H9 (cell line): Measurements from ENCODE around the gene NRXN3. TPM values are rescaled to one million over a fixed set of nuclear protein-coding genes. Genes with fewer than 3 reads are reported as not detected.

Source experiments
- DNase-seq: peaks from one replicate; pipeline ENCODE4 v3.0.0-alpha.2; 2017
- H2AFZ ChIP-seq: one replicate; pipeline ENCODE4 v1.6.1; 2013; ENCODE audit warnings: mild to moderate bottlenecking, low read length, control low read depth, moderate library complexity
- H2AK5ac ChIP-seq: 2 replicates; pipeline ENCODE4 v1.6.1; 2013; ENCODE audit warnings: low read length, control low read depth, mixed read lengths; ENCODE audit not compliant: insufficient read length
- H2BK120ac ChIP-seq: one replicate; pipeline ENCODE4 v1.6.1; 2013; ENCODE audit warnings: low read depth, mild to moderate bottlenecking, low read length, control low read depth, inconsistent platforms; ENCODE audit not compliant: poor library complexity, severe bottlenecking
- H2BK12ac ChIP-seq: 2 replicates; pipeline ENCODE4 v1.6.1; 2013; ENCODE audit warnings: low read length, control low read depth, mixed read lengths, low read depth; ENCODE audit not compliant: insufficient read length
- H2BK15ac ChIP-seq: 2 replicates; pipeline ENCODE4 v1.6.1; 2013; ENCODE audit warnings: low read depth, low read length, control low read depth
- H2BK20ac ChIP-seq: one replicate; pipeline ENCODE4 v1.6.1; 2013; ENCODE audit warnings: low read depth, mild to moderate bottlenecking, low read length, control low read depth, inconsistent platforms; ENCODE audit not compliant: poor library complexity, severe bottlenecking
- H2BK5ac ChIP-seq: 2 replicates; pipeline ENCODE4 v1.6.1; 2013; ENCODE audit warnings: low read length, control low read depth, mixed read lengths; ENCODE audit not compliant: insufficient read length
- H3K14ac ChIP-seq: 2 replicates; pipeline ENCODE4 v1.6.1; 2013; ENCODE audit warnings: low read length, control low read depth; ENCODE audit not compliant: insufficient read depth
- H3K18ac ChIP-seq: 2 replicates; pipeline ENCODE4 v1.6.1; 2013; ENCODE audit warnings: low read depth, mild to moderate bottlenecking, mixed read lengths, low read length, control low read depth; ENCODE audit not compliant: insufficient read length
- H3K23ac ChIP-seq: 2 replicates; pipeline ENCODE4 v1.6.1; 2013; ENCODE audit warnings: low read length, control low read depth, mixed read lengths, low read depth; ENCODE audit not compliant: insufficient read length
- H3K23me2 ChIP-seq: 2 replicates; pipeline ENCODE4 v1.6.1; 2013; ENCODE audit warnings: low read depth, mild to moderate bottlenecking, mixed read lengths, low read length, control low read depth; ENCODE audit not compliant: insufficient read length, poor library complexity, severe bottlenecking
- H3K27ac ChIP-seq: 2 replicates; pipeline ENCODE4 v1.5.1; 2013; ENCODE audit warnings: low read length, control low read depth, mixed read lengths, low read depth; ENCODE audit not compliant: insufficient read length
- H3K27me3 ChIP-seq: 2 replicates; pipeline ENCODE4 v1.6.1; 2013; ENCODE audit warnings: low read length, control low read depth, inconsistent platforms; ENCODE audit not compliant: insufficient read depth
- H3K4ac ChIP-seq: 2 replicates; pipeline ENCODE4 v1.6.1; 2013; ENCODE audit warnings: low read depth, mild to moderate bottlenecking, control low read depth, inconsistent platforms, low read length, moderate library complexity
- H3K4me1 ChIP-seq: 2 replicates; pipeline ENCODE4 v1.6.1; 2013; ENCODE audit warnings: low read length, control low read depth, inconsistent platforms; ENCODE audit not compliant: insufficient read depth
- H3K4me2 ChIP-seq: 2 replicates; pipeline ENCODE4 v1.6.1; 2013; ENCODE audit warnings: low read length, control low read depth, mixed read lengths; ENCODE audit not compliant: insufficient read length, insufficient read depth
- H3K56ac ChIP-seq: 2 replicates; pipeline ENCODE4 v1.6.1; 2013; ENCODE audit warnings: low read depth, mild to moderate bottlenecking, mixed read lengths, low read length, control low read depth; ENCODE audit not compliant: insufficient read length
- H3K79me1 ChIP-seq: 2 replicates; pipeline ENCODE4 v1.6.1; 2013; ENCODE audit warnings: low read depth, mild to moderate bottlenecking, moderate library complexity, low read length, control low read depth, inconsistent platforms; ENCODE audit not compliant: insufficient read depth, poor library complexity, severe bottlenecking
- H3K79me2 ChIP-seq: 2 replicates; pipeline ENCODE4 v1.6.1; 2013; ENCODE audit warnings: low read length, control low read depth, inconsistent platforms; ENCODE audit not compliant: insufficient read depth
- H3K9ac ChIP-seq: 2 replicates; pipeline ENCODE4 v1.6.1; 2013; ENCODE audit warnings: low read length, control low read depth, mixed read lengths; ENCODE audit not compliant: insufficient read length; ENCODE audit errors: extremely low read depth
- H3K9me3 ChIP-seq: one replicate; pipeline ENCODE4 v1.6.1; 2013; ENCODE audit warnings: low read depth, low read length, inconsistent platforms; ENCODE audit not compliant: control insufficient read depth
- H3T11ph ChIP-seq: one replicate; pipeline ENCODE4 v1.6.1; 2013; ENCODE audit warnings: mild to moderate bottlenecking, low read length, control low read depth, inconsistent platforms
- H4K20me1 ChIP-seq: one replicate; pipeline ENCODE4 v1.6.1; 2013; ENCODE audit not compliant: control insufficient read depth, insufficient read length, insufficient read depth
- H4K5ac ChIP-seq: 2 replicates; pipeline ENCODE4 v1.6.1; 2013; ENCODE audit warnings: low read depth, mild to moderate bottlenecking, mixed read lengths, low read length, control low read depth; ENCODE audit not compliant: insufficient read length
- H4K8ac ChIP-seq: replicated peaks from 2 replicates; pipeline ENCODE4 v1.6.1; 2013; ENCODE audit warnings: low read length, control low read depth, mixed read lengths, low read depth; ENCODE audit not compliant: insufficient read length
- H4K91ac ChIP-seq: 2 replicates; pipeline ENCODE4 v1.6.1; 2013; ENCODE audit warnings: low read depth, mild to moderate bottlenecking, moderate library complexity, mixed read lengths, low read length, control low read depth; ENCODE audit not compliant: insufficient read length
- H3K27ac Mint-ChIP-seq, 3 experiments: 2 replicates in 2 of 3; 3 replicates in 1 of 3; pipeline ENCODE4 v1.8.0; 2020 to 2021; ENCODE audit warnings: mixed read lengths in 3 of 3, mild to moderate bottlenecking in 1 of 3, moderate library complexity in 1 of 3
- H3K27me3 Mint-ChIP-seq: 2 replicates; pipeline ENCODE4 v1.8.0; 2021; ENCODE audit warnings: low read depth, mild to moderate bottlenecking, moderate library complexity, mixed read lengths
- H3K36me3 Mint-ChIP-seq, 3 experiments: 2 replicates in 2 of 3; 3 replicates in 1 of 3; pipeline ENCODE4 v1.8.0; 2020 to 2021; ENCODE audit warnings: low read depth in 3 of 3, mixed read lengths in 3 of 3; ENCODE audit not compliant: insufficient read depth in 1 of 3
- H3K4me1 Mint-ChIP-seq, 2 experiments: 2 replicates each; pipeline ENCODE4 v1.8.0; 2020; ENCODE audit warnings: mixed read lengths in 2 of 2
- H3K4me3 Mint-ChIP-seq, 2 experiments: 2 replicates in 1 of 2; 3 replicates in 1 of 2; pipeline ENCODE4 v1.8.0; 2020 to 2021; ENCODE audit warnings: mild to moderate bottlenecking in 2 of 2, mixed read lengths in 2 of 2, moderate library complexity in 1 of 2
- H3K9me3 Mint-ChIP-seq, 2 experiments: 2 replicates in 1 of 2; 3 replicates in 1 of 2; pipeline ENCODE4 v1.8.0; 2020; ENCODE audit warnings: mild to moderate bottlenecking in 2 of 2, mixed read lengths in 2 of 2, moderate library complexity in 1 of 2
- CTCF ChIP-seq: fragments of 200-600 bp; sonication (generic); conservative IDR thresholded peaks from 3 replicates; pipeline ENCODE4 v1.8.0; 2021; ENCODE audit warnings: antibody characterized with exemption, mild to moderate bottlenecking
- WGBS: extraction: QIAGEN DNeasy Blood & Tissue Kit; methylation state at CpG from one replicate; pipeline ENCODE4 v1.1.7; 2013; ENCODE audit warnings: missing lambda C conversion rate, low lambda C conversion rate, mixed read lengths; ENCODE audit not compliant: insufficient read length; ENCODE audit errors: extremely low coverage; 5-methylcytosine and 5-hydroxymethylcytosine counted together
- total RNA-seq: library from RNA; stranded (reverse); gene quantifications from 2 replicates; pipeline ENCODE4 v1.2.1, GENCODE V29; 2021

Gene NRXN3
- total RNA-seq, 1 experiment from 2014 or later: 1.8 TPM

DNA sequence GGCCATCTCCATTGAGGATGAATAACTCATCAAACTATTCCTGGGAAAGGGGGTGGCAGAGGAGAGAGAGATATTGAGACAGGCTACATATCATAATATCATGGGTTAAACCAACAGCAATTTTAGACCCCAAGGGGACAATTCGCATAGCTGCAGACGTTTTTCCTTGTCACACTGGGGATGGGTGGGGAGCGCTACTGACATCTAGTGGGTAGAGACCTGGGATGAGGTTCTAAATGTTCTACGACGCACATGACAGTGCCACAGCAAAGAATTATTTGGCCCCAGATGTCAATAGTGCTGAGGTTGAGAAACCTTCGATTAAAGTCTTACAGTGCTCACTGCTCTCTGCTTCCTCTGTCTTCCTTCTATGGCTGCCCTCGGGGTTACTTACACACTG, 425.6 kb downstream of the NRXN3 start:
- no peak overlapping the region for H3K4me3 Mint-ChIP-seq
- H2BK15ac ChIP-seq: no peak overlapping the region
- H3K18ac ChIP-seq: no peak overlapping the region

More for the DNA sequence above, 425.6 kb downstream of the NRXN3 start:
- Histone ChIP-seq H3K27ac (no peak overlapping the region), H3K4me1 (no peaks in the 10 kb centered on the region; the same call in 1 of the 2 replicates), H4K91ac (no peak overlapping the region), H3K79me1 (no peaks in the 10 kb centered on the region), H3T11ph (no peak overlapping the region), H3K79me2 (no peaks in the 10 kb centered on the region), H4K8ac (no peak overlapping the region), H2BK12ac (no peak overlapping the region), H3K27me3 (no peaks in the 10 kb centered on the region), H3K56ac (no peak overlapping the region), H3K9me3 (no peaks in the 10 kb centered on the region), H2BK20ac (no peak overlapping the region), H3K23ac (no peak overlapping the region), H2AFZ (no peak overlapping the region), H3K23me2 (no peaks in the 10 kb centered on the region), H3K14ac (no peak overlapping the region), H4K5ac (no peak overlapping the region), H2BK120ac (no peak overlapping the region), H2AK5ac (no peak overlapping the region), H4K20me1 (no peaks in the 10 kb centered on the region), H3K9ac (no peak overlapping the region), H3K4ac (no peak overlapping the region), H3K4me2 (no peak overlapping the region), H2BK5ac (no peak overlapping the region)
- Mint-ChIP-seq H3K27ac (no peak overlapping the region), H3K9me3 (no peaks in the 10 kb centered on the region), H3K27me3 (peaks cover 10% of the 10 kb centered on the region), H3K4me1 (peaks cover 4 to 10% of the 10 kb centered on the region in 2 experiments), H3K36me3 (no peaks in the 10 kb centered on the region)
- DNase-seq: peak; percentile 40
- TF ChIP-seq CTCF: peak; percentile 64
- no CpG with 5 or more reads among the region's 7 CpGs for WGBS
